Endothelial cell of umbilical vein (primary cell): ENCODE measurements around the gene KCNH5.

ENCODE experiments used
- EZH2 ChIP-seq: IDR thresholded peaks from 2 replicates; pipeline ENCODE4 v1.6.1; 2012; ENCODE audit warnings: borderline replicate concordance, low read depth, mild to moderate bottlenecking, moderate library complexity, low read length, inconsistent platforms; ENCODE audit not compliant: severe bottlenecking
- JUN ChIP-seq: IDR thresholded peaks from 2 replicates; pipeline ENCODE4 v1.6.1; 2011; ENCODE audit warnings: borderline replicate concordance, low read depth; ENCODE audit not compliant: insufficient read length, insufficient read depth
- MYC ChIP-seq: IDR thresholded peaks from one replicate; pipeline ENCODE4 v1.6.1; 2011; ENCODE audit warnings: mild to moderate bottlenecking, low read depth, low read length
- POLR2A ChIP-seq: IDR thresholded peaks from 2 replicates; pipeline ENCODE4 v1.6.1; 2012; ENCODE audit warnings: low read depth, mild to moderate bottlenecking, control low read depth, low read length
- POLR2AphosphoS5 ChIP-seq: IDR thresholded peaks from 2 replicates; pipeline ENCODE4 v1.6.1; 2012; ENCODE audit warnings: low read depth, mild to moderate bottlenecking, control low read depth, low read length, moderate library complexity; ENCODE audit not compliant: insufficient read depth
- TF ChIP-seq, protein P1 (sequence below), 2 donors: IDR thresholded peaks; 1 replicate in 1 of 2; 2 replicates in 1 of 2; pipeline ENCODE4 v1.5.1; 2011; ENCODE audit warnings: low read length in 2 of 2, mild to moderate bottlenecking in 2 of 2, moderate library complexity in 2 of 2, control low read depth in 1 of 2, inconsistent platforms in 1 of 2, low read depth in 1 of 2; ENCODE audit not compliant: insufficient read depth in 1 of 2; ENCODE audit errors: extremely low read depth in 1 of 2
- TF ChIP-seq, protein P2 (sequence below): IDR thresholded peaks from 2 replicates; pipeline ENCODE4 v1.6.1; 2011; ENCODE audit not compliant: insufficient read depth, insufficient read length

DNA sequence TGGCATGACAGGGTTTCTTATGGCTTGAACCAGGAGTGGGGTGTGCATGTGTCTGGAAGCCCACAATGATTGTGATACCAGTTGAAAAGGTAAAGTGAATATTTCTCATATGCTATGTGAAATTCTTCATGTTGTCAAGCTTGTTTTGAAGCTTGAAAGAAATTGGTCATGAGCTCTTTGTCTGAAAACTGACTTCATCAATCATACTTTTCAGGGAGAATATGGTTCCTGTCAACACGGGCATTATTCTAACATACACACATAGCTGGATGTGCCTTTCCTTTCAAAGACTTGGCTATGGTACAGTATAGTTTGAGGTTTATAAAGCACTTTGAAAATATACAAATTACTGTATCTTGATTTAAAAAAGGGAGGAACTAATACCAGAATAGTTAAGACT is 158.8 kb downstream of the KCNH5 start:
- TF ChIP-seq, protein P1, sequence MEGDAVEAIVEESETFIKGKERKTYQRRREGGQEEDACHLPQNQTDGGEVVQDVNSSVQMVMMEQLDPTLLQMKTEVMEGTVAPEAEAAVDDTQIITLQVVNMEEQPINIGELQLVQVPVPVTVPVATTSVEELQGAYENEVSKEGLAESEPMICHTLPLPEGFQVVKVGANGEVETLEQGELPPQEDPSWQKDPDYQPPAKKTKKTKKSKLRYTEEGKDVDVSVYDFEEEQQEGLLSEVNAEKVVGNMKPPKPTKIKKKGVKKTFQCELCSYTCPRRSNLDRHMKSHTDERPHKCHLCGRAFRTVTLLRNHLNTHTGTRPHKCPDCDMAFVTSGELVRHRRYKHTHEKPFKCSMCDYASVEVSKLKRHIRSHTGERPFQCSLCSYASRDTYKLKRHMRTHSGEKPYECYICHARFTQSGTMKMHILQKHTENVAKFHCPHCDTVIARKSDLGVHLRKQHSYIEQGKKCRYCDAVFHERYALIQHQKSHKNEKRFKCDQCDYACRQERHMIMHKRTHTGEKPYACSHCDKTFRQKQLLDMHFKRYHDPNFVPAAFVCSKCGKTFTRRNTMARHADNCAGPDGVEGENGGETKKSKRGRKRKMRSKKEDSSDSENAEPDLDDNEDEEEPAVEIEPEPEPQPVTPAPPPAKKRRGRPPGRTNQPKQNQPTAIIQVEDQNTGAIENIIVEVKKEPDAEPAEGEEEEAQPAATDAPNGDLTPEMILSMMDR (IDR thresholded peaks at IDR 0.05; ENCODE audit: extremely low read depth in 1 of 2, insufficient read depth in 1 of 2, low read depth in 1 of 2, low read length in 2 of 2) = no peak
- TF ChIP-seq POLR2A (no peak), MYC (no peak), EZH2 (no peak), JUN (no peak), POLR2AphosphoS5 (no peak)
- TF ChIP-seq, protein P2, sequence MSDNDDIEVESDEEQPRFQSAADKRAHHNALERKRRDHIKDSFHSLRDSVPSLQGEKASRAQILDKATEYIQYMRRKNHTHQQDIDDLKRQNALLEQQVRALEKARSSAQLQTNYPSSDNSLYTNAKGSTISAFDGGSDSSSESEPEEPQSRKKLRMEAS = no peak
